Spleen (tissue), 7 donors: ENCODE results near the gene LRP1.

Experiments
- CTCF ChIP-seq, 11 experiments: fragments of 200-600 bp in 7 of 11; fragments of 450-650 bp in 4 of 11; sonication (generic) in 4 of 11; IDR thresholded peaks in 8 of 11; conservative IDR thresholded peaks in 3 of 11; 1 replicate in 7 of 11; 2 replicates in 4 of 11; pipeline versions ENCODE4 v1.4.0 to v1.8.0; 2016 to 2021; ENCODE audit warnings: antibody characterized with exemption in 11 of 11, inconsistent platforms in 4 of 11, mild to moderate bottlenecking in 1 of 11
- POLR2A ChIP-seq, 3 donors: fragments of 450-650 bp; IDR thresholded peaks; one replicate each; pipeline ENCODE4 v1.5.1; 2017; ENCODE audit warnings: antibody characterized with exemption in 3 of 3, mild to moderate bottlenecking in 1 of 3
- donor health status: DM: no; HTN: no; CAD: no; lungs with moderate emphysema.
- donor health status: DM: no; HTN: no; CAD: no.
- donor health status: DM: no; HTN: no; CAD: no.

- TF ChIP-seq CTCF (IDR thresholded peaks at IDR 0.05 in 8 of 11, conservative IDR thresholded peaks at IDR 0.05 in 3 of 11) = no peak
- no peak for TF ChIP-seq POLR2A (IDR thresholded peaks at IDR 0.05)
Observed at GRCh38 chr12:57250956-57251355, 122.7 kb downstream of the LRP1 start, which contains the start of gene STAC3.
